ENCODE results near the gene WDR35. TPM values are rescaled to one million over a fixed set of nuclear protein-coding genes. Genes with fewer than 3 reads are reported as not detected.

WDR35 gene
- total RNA-seq, 2 donors from 2014 or later: 6.7 to 8.9 TPM

DNA sequence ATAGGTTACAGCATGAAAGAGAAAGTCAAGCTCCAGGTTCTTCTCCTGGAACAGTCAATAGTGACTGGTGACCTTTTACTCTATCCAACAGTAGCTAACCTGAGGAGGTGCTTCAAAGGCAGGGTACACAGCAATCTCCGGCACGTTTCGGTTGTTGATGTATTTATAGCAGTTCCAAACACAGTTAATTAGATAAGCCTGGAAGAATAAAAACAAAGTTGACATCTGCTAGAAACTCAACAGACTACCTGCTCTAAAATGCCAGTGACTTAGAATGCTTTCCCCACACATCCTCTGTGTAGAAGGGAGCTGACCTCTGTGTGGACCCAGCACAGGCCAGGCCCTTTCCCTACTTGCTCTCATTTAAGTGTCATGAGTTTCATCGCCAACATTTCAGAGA lies 44.3 kb upstream of the WDR35 start:
- no peaks in the 10 kb centered on the region for H3K9me3 ChIP-seq
- no peak overlapping the region for H3K4me3 ChIP-seq
- intact Hi-C loops (cut with DNase I): no loop called here
- H3K4me1 ChIP-seq: no peaks in the 10 kb centered on the region
- WGBS, 2 donors: 60 to 67% methylated on average over 4 of the region's 4 CpGs
- H3K27ac ChIP-seq: no peak overlapping the region
- DNase-seq: no peak
- no peak for TF ChIP-seq POLR2A (IDR thresholded peaks at IDR 0.05)
- TF ChIP-seq, protein P1, sequence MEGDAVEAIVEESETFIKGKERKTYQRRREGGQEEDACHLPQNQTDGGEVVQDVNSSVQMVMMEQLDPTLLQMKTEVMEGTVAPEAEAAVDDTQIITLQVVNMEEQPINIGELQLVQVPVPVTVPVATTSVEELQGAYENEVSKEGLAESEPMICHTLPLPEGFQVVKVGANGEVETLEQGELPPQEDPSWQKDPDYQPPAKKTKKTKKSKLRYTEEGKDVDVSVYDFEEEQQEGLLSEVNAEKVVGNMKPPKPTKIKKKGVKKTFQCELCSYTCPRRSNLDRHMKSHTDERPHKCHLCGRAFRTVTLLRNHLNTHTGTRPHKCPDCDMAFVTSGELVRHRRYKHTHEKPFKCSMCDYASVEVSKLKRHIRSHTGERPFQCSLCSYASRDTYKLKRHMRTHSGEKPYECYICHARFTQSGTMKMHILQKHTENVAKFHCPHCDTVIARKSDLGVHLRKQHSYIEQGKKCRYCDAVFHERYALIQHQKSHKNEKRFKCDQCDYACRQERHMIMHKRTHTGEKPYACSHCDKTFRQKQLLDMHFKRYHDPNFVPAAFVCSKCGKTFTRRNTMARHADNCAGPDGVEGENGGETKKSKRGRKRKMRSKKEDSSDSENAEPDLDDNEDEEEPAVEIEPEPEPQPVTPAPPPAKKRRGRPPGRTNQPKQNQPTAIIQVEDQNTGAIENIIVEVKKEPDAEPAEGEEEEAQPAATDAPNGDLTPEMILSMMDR (IDR thresholded peaks at IDR 0.05): no peak
- peaks cover 0 to 55% of the 10 kb centered on the region in 2 donors for H3K36me3 ChIP-seq (replicated peaks in 1 of 2; ENCODE audit: insufficient read depth in 1 of 2, low read depth in 2 of 2)
- no peaks in the 10 kb centered on the region for H3K27me3 ChIP-seq
- no peak for ATAC-seq

GRCh38 chr2:20033322-20033721 lies 43.4 kb upstream of the WDR35 start:
- H3K4me1 ChIP-seq: no peaks in the 10 kb centered on the region
- TF ChIP-seq POLR2A (IDR thresholded peaks at IDR 0.05): no peak
- TF ChIP-seq, protein P1 (IDR thresholded peaks at IDR 0.05): no peak
- WGBS, 2 donors: 80 to 86% methylated on average over 3 of the region's 3 CpGs
- H3K27ac ChIP-seq: no peak overlapping the region
- no peak for ATAC-seq
- intact Hi-C loops (cut with DNase I): no loop called here
- H3K27me3 ChIP-seq: no peaks in the 10 kb centered on the region
- H3K4me3 ChIP-seq: no peak overlapping the region
- no peaks in the 10 kb centered on the region for H3K9me3 ChIP-seq
- no peak for DNase-seq
- H3K36me3 ChIP-seq (replicated peaks in 1 of 2; ENCODE audit: insufficient read depth in 1 of 2, low read depth in 2 of 2): peaks cover 0 to 51% of the 10 kb centered on the region in 2 donors

DNA sequence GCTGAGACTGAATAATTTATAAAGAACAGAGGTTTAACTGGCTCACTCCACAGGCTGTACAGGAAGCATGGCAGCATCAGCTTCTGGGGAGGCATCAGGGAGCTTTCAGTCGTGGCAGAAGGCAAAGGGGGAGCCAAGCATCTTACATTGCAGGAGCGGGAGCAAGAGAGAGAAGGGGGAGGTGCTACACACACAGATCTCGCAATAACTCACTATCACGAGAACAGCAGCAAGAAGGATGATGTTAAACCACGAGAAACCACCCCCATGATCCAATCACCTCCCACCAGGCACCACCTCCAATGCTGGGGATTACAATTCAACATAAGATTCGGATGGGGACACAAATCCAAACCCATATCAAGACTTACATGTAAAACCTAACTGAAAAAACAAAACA lies 40.3 kb upstream of the WDR35 start:
- no peak overlapping the region for H3K27ac ChIP-seq
- H3K4me1 ChIP-seq: no peaks in the 10 kb centered on the region
- ATAC-seq: no peak
- no peaks in the 10 kb centered on the region for H3K27me3 ChIP-seq
- DNase-seq: no peak
- H3K9me3 ChIP-seq: no peaks in the 10 kb centered on the region
- H3K36me3 ChIP-seq (replicated peaks in 1 of 2; ENCODE audit: insufficient read depth in 1 of 2, low read depth in 2 of 2): peaks cover 0 to 36% of the 10 kb centered on the region in 2 donors
- WGBS, 2 donors: 91 to 95% methylated on average over 6 of the region's 6 CpGs
- intact Hi-C loops (cut with DNase I): no loop called here
- no peak for TF ChIP-seq POLR2A (IDR thresholded peaks at IDR 0.05)
- TF ChIP-seq, protein P1 (IDR thresholded peaks at IDR 0.05): no peak
- no peak overlapping the region for H3K4me3 ChIP-seq

GRCh38 chr2:20027705-20028434 lies 38.0 kb upstream of the WDR35 start:
- 85 to 93% methylated on average over 3 of the region's 3 CpGs for WGBS, 2 donors
- Histone ChIP-seq H3K9me3 (no peaks in the 10 kb centered on the region), H3K27me3 (no peaks in the 10 kb centered on the region), H3K4me1 (no peaks in the 10 kb centered on the region), H3K27ac (no peak overlapping the region), H3K4me3 (no peak overlapping the region), H3K36me3 (replicated peaks in 1 of 2; ENCODE audit: insufficient read depth in 1 of 2, low read depth in 2 of 2) (peaks cover 0 to 16% of the 10 kb centered on the region in 2 donors)
- intact Hi-C loops (cut with DNase I): no loop called here
- no peak for DNase-seq
- no peak for ATAC-seq
- TF ChIP-seq, protein P1 (IDR thresholded peaks at IDR 0.05): no peak
- no peak for TF ChIP-seq POLR2A (IDR thresholded peaks at IDR 0.05)

- ATAC-seq: no peak
- intact Hi-C loops (cut with DNase I): no loop called here
- no peak overlapping the region for H3K27ac ChIP-seq
These were observed 37.4 kb upstream of the WDR35 start for GRCh38 chr2:20027260-20027677.

More at GRCh38 chr2:20027260-20027677, 37.4 kb upstream of the WDR35 start:
- no peaks in the 10 kb centered on the region for H3K4me1 ChIP-seq
- H3K4me3 ChIP-seq: no peak overlapping the region
- no peaks in the 10 kb centered on the region for H3K27me3 ChIP-seq
- no peaks in the 10 kb centered on the region for H3K9me3 ChIP-seq
- no peak for DNase-seq
- peaks cover 0 to 12% of the 10 kb centered on the region in 2 donors for H3K36me3 ChIP-seq (replicated peaks in 1 of 2; ENCODE audit: insufficient read depth in 1 of 2, low read depth in 2 of 2)
- TF ChIP-seq, protein P1 (IDR thresholded peaks at IDR 0.05): no peak
- TF ChIP-seq POLR2A (IDR thresholded peaks at IDR 0.05): no peak
- whole genome bisulfite sequencing, 2 donors: 49 to 85% methylated on average over 4 of the region's 4 CpGs

All from body of pancreas (tissue), 4 donors.